GM12892 (cell line): ENCODE results near the gene PSAT1.

ENCODE experiments used
- POLR2A ChIP-seq: IDR thresholded peaks from 2 replicates; pipeline ENCODE4 v1.6.1; 2011; ENCODE audit warnings: low read depth, low read length, control low read depth
- POLR2AphosphoS5 ChIP-seq: IDR thresholded peaks from 2 replicates; pipeline ENCODE4 v1.6.1; 2011; ENCODE audit warnings: low read depth, low read length, control low read depth

GRCh38 chr9:78371981-78372380, 75.1 kb downstream of the PSAT1 start:
- no peak for TF ChIP-seq POLR2AphosphoS5
- TF ChIP-seq POLR2A, result no peak
